Stimulated activated CD8-positive, alpha-beta memory T cell treated with anti-CD3 and anti-CD28 coated beads, Interleukin-7, amount 100 ng/mL, for 1 hour (primary cell): ENCODE measurements around the gene ARSJ.
"Not testable (repeated sequence)": the region's sequence is repeated elsewhere in the genome, so short reads cannot be mapped to it uniquely, and the experiment has no call there.

Experiments used
- DNase-seq, 2 donors: peaks; one replicate each; pipeline ENCODE4 v3.0.0-alpha.2; 2020; ENCODE audit warnings: low read depth in 2 of 2

The ARSJ gene

DNA sequence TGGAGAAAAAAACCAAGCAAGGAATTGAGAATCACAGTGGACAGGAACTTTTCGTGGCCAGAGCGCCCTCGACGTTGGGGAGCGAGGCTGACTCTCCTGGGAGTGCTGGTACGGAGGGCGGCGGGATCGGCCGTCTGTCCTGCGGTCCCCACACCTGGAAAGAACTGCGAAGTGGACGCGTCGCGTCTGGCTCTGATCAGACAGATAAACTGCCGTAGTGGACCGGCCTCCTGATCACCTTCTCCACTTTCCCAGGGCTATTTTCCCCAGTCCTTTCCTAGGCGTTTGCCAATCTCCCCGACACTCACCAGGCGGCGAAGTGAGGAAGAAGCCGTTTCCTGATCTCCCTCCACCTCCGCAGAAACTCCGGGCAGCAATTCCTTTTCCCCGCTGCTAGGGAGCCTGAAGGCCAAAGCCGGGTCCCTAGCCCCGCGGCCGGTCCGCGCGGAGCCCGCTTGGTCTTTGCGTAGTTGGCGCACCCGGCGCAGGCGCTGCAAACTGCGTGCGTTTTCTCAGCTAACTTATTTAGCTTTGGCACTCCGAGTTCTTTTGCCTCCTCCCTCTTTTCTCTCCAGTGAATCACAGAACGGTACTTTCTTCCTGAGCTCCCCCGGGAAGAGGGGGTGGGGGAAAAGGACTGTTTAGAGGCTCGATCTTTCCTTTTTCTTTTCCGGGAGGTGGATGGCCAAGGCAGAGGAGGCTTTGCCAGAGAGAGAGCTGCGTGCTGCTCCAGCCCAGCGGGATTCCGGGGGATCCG is at the start of gene ARSJ:
TSS of gene ARSJ (minus strand) at position 500 of the 757 bp plus-strand sequence. CDS start 813 bp downstream, outside the sequence.
- no peak for DNase-seq

DNA sequence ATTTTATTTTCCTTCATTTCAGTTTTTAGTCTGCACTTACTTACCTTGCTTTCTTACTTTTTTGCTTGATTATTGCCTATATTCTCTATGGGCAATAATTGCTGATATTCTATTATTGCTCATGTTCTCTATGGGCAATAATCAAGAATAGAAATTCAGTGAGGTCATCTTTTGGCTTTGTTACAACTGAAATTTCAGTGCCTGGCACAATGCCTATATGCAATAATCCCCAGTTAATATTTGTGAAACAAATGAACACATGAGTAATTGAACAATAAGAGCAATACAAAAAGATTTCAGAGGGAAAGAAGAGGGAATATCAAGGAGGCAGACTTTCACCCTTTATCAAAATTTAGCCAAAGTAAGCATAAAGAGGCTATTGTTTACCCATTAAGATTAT is 48.6 kb upstream of the ARSJ start:
- DNase-seq = no peak

DNA sequence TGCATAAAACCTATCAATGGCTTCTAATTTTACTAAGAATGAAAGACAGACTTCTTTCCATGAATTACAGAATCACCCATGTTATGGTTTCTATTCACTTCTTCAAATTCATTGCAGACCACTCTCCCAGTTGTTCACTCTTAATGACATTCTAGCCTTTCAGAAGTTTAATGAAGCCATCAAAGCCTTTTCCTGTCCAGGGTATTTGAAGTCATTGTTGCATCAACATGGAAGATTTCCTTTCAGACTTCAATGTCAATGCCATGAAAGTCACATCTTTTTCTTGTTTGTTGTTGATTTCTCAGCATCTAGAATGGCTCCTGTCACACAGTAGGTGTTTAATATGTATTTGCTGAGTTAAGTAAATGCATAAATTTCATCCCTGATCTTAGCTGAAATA is 48.1 kb upstream of the ARSJ start:
- no peak for DNase-seq

DNA sequence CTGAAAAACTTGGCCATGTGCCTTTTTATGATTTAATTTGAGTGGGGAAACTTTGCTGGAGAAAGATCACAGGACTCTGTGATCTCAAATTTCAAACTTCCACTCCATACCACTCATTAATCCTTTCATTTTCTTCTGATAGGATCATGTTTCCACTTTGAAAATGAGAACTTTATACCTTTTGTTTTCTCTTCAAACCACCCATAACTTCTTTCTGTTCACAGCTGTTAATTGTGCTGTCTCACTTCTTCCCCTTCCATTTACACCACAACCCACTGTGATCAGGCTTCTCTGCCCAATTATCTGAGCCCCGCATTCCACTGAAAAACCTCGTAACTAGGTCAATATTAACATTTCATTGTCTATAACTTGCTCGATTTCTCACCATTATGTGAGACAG is 47.0 kb upstream of the ARSJ start:
- no peak for DNase-seq

DNA sequence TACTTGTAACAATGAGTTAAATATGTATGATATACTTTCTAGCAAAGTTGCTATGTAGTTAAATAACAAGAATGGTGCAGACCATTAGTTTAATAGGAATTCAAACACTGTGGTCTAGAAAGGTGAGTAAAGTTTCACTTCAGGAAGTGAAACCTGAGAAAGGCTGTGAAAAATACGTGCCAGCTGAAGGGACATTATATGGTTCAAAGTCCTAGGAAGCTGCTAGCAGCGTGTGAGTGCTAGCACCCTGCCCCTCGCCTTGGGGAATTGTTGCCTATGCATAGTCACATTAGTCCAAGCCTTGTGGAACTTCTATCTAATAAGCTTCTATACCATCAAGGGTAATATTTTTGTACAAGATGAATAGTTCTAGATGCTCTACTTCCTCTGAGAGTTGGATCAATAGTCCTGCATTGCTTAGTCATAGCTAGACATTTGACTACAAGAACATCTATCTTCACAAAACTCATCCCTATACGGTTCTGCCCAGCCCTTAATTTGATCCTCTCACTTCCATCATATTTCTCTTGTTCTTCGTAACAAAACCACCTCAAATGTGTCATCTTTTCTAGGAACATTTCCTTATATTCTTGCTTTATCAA is 45.8 kb upstream of the ARSJ start:
- DNase-seq = no peak

DNA sequence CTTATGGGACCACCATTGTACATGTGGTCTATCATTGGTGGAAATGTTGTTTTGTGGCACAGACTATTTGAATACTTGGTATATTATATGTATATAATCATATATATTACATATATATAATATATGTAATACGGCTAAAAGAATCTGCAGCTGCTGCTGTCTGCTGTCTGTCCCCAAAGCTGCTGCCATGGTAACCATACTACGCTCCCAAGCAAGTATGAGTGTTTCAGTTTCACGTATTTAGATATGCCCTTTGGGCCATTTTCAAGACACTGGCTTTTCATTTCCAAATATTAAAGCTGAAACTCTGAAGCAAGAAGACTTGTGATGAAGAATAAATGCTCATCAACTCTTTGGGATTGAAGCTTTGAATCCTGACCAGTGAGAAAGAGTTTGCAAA is 42.0 kb upstream of the ARSJ start:
- no peak for DNase-seq

DNA sequence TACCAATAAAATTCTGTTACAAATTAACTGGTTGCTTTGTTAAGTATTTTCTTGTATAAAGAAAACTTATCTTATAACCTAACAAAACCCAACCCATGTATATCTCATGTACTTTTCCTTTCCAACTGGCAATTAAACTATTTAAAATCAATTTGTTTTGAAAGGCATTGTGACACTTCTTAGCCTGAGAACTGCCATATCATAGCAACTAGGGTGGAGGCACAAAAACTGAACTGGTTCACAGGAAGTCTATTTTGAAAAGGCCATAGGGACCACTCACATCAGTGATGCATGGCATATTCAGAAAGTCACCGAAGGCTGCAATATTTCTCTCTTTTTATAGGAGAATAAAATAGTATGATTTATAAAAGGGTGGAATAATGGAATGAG is 40.5 kb upstream of the ARSJ start:
- no peak for DNase-seq

DNA sequence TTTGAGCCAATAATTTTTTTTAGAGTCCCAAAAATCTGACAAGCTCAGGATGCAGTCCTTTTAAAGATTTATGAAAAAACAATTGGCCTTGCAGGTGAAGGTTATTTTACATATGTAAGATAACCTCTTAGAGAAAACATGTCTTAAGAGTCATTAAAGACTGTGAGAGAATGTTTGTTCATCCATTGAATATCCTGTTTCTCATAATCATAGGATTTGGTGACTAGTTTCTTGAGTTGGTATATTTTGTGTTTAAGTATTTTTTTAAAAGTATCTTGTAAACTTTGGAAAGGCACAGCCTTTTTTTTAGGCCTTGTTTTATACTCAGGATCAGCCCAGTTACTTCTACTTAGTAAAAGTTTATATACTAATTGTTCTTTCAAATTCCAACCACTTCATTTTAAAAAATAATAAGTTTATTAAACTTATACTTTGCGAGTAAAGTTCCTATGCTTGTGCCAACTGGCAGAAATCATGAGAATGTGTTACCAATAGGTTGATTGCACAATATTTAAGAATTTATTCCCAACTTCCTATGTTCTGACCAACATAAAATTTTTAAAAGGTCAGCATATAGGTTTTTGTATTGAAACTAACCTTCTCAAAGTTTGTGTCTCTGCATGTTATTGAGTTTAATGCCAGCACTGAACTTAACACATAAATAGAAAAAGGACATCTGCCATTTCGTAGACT is 40.0 kb upstream of the ARSJ start:
- no peak for DNase-seq

DNA sequence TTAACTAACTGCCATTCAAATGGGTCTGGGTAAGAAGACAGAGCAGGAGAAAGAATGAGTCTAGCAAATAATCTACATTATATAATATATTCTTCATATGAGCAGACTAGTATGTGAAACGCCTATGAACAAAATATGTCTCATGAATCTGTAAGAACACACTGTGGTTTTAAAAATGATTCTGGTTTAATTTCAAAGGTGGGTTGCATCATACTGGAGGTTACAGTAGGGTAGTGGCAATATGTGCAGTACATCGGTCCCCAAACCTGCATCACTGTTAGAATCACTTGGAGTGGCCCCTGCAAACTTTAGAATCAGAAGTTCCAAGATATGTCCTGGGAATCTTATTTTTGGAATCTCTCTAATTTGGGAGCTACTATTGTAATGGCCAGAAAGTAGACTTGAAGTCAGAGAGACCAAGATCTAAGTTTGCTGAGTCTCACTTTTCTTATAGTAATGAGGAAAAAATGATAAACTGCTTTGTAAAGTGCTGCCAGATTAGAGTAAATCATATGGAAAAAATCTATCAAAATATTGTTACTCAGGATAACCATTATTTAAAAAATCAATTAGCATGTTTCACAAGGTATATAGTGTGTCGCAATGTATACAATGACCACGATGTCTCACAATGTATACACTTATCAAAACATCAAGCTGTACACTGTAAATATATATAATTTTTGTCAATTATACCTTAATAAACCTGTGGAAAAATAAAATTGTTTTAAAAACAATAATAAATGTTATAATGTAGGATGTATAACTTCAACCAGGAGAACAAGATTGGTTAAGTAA is 37.9 kb upstream of the ARSJ start:
- DNase-seq = no peak

DNA sequence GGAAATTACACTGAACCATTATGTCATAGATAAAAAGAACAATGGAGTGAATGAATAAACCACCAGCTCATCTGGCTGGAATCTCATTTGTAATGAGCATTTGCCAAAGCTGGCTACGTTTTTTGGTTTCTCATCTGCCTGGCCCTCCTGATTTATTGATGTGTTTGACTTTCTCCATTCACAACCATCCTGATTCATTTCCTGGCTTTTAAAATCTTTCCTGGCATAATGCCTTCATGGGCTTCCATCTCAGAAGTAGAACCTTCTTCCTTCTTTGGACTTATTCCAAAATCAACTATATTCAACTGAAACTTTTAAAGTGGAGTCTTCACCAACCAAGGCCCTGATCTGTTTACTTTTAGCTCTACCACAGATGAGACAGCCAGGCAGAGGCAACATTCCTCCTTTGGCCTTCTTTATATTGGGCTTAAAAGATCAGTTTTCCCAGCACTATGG is 36.0 kb upstream of the ARSJ start:
- DNase-seq = no peak

DNA sequence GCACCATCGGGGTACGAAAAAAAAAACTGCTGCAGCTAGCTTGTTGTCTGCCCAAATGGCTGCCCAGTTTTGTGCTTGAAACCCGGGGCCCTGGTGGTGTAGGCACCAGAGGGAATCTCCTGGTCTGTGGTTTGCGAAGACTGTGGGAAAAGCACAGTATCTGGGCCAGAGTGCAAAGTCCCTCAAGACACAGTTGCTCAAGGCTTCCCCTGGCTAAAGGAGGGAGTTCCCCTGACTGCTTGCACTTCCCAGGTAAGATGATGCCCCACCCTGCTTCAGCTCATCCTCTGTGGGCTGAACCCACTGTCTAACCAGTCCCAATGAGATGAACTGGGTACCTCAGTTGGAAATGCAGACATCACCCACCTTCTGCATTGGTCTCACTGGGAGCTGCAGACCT is 33.8 kb upstream of the ARSJ start:
- DNase-seq = not testable (repeated sequence)

DNA sequence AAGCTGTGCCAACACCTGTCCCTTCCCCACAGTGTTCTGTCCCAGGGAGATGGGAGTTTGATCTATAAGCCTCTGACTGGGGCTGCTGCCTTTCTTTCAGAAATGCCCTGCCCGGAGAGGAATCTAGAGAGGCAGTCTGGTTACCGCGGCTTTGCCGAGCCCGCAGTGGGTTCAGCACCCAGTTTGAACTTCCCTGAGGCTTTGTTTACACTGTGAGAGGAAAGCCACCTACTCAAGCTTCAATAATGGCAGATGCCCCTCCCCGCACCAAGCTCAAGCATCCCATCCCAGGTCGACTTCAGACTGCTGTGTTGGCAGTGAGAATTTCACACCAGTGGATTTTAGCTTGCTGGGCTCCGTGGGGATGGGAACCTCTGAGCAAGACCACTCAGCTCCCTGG is 33.3 kb upstream of the ARSJ start:
- no peak for DNase-seq

DNA sequence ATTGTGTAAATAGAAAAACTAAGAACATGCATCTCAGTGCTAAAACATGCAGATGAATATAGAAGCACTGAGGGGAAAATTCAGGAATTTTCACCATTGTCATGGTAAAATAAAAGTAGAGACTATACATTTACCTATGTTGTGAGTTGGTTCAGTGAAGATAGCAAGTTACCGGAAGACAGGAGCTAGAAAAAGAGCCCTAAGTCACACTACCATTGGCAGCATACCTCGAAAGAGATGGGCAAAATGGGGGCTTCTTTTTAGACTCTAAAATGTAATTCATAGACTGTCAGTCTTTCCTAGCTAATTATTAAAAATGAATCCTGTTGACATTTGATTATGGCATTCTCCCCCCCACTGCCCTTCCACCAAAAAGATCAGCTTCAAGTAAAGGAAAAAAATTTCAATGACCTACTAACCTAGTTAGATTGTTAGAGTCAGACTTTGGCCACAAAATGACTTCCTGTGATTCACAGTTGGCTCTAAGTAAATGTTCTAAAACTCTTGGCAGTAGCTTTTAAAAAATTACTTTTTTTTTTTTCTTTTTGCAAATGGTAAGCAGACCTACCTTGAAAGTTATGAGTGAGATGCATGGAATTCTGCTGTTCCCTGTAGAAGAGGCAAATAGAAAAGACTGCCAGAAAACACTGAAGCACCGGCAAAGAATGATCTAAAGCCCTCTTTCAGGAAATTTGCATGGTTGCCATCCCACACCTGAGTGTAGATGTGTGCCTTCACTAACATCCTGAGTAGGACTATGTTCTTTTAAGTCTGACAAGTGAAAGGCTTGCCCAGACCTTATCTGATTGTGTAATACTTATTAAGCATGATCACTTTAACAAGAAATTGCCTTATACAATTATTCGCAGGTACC is 26.4 kb upstream of the ARSJ start:
- no peak for DNase-seq

DNA sequence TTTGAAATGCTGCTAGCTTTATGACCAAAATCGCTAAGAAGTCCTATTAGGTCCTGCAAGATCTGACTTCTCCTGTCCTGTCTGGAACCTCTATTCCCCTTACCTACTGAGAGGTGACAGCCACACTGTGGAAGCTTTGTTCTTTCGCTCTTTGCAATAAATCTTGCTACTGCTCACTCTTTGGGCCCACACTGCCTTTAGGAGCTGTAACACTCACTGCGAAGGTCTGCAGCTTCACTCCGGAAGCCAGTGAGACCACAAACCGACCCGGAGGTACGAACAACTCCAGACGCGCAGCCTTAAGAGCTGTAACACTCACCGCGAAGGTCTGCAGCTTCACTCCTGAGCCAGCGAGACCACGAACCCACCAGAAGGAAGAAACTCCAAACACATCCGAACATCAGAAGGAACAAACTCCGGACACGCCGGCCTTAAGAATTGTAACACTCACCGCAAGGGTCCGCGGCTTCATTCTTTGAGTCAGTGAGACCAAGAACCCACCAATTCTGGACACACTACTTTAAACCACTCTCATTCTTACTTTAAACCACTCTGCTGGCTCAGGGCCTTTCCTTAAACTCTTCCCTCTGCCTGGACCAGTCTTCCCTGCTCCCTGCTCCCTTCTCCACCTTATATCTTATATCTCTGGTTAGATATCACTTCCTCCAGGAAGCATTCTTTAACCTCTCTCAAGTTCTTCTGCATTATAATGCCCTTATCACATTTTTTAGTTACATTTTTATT is 25.2 kb upstream of the ARSJ start:
- not testable (repeated sequence) for DNase-seq

DNA sequence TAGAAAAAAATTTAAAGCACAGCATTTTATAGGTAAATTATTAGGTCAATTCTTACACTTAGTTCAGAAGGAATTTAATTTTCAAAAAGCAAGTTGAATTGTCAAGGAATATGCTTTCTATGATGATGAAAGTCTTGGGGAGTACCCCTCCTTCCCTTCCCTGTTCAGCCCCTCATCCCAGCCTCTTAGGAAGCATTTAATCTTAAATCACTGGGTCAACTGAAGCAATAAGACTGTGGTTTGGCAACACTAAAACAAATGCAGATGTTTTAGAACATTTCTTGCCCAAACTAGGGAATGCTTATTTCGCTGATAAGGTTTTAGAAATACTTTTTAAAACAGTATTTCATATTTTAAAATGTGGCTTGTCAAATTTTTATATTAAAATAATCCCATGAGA is 19.1 kb upstream of the ARSJ start:
- DNase-seq = no peak

DNA sequence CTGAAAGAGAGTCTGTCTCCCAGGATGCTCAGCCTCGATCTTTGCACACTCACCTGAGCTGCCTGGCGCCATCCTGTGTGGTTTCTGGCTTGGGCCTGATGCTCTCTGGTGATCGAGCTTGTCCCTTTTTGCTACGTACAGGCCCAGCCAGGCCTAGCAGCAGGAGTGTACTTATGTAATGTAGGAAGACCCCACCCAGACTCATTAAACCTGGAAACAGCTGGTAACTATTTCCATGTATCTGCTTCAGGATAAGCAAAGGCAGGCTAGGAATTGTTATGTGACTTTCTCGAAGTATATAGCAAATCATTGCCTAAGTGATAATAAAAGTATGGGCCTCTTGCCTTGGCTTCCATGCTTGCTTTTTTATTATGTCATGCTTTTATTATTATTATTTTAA is 18.6 kb upstream of the ARSJ start:
- DNase-seq = no peak

DNA sequence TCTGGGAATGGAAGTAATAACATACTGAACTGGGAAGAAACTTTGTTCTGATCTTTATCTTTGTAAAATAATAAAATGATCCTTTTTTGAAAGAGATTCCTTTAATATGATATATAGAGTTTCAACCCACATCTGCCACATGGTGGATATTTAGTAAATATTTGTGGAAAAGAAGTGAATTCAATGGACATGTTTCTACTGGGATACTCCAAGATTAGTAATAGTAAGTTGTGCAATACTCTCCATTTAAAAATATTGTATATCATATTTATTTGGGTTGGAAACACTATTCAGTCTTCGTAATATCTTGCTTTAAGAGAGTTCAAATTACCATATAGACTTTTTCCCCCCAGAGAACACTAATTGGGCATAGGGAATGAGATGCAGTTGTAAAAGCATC is 17.8 kb upstream of the ARSJ start:
- DNase-seq = no peak

DNA sequence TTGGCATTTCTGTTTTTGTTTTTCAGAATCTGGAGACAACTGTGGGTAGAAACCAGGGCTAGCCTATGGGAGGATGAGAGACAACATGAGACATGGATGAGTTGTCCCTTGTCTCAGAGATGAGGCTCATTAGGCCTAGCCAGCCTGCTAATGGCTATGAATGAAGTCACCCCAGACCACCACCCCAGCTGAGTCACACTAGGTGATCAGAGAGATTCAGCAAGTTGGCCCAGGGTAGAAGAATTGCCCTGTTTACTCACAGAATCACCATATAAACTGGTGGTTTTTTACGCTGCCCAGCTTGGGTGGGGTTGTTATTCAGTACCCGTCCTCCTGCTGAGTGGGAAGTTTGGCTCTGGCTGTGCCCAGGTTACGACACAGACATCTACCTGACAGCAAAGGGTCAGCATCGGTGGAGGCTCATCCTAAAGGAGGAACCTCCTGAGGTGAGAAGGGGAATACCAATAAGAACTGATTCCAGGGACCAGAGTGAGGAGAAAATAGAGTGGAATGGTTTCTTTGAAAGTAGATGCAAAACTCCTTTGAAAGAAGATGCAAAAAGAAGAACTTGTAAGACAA is 17.2 kb upstream of the ARSJ start:
- no peak for DNase-seq

DNA sequence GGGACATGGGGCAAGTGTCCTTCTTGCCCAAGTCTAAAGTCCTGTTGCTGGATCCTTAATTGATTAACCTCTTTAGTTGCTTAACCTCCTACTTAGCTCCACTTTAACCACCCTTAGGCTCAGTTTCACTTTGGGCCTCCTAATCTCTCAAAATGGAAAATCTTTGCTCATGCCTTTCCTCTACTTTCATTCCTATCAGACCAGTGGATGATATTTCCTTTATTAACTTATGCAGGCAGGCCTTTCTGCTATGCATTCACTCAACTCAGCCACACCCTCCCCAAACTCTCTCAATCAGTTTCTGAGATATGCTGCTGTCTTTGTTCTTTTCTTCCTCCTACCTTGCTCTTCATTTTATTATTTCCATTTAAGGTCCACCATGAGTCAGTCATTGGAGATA is 14.4 kb upstream of the ARSJ start:
- DNase-seq = no peak

DNA sequence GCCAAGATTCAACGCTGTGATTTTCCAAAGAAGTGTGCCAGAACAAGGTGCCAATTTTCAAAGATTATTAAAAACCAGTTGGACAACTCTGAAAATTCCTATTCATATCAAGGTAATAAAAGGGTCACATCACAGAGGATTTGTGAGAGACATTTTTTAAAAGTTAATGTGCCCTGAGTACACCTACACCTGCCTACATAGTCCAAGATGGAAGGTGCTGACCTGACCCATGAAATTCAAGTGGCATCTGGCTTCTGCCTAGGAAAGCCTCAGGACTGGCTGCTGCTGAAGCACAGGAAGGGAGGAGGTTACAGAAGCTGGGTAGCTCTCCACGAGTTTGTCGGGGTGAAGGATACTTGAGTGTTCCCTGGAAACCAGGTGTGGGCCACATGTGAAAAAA is 11.4 kb upstream of the ARSJ start:
- no peak for DNase-seq
